ENCODE data around the gene THRSP. TPM values are rescaled to one million over a fixed set of nuclear protein-coding genes. Genes with fewer than 3 reads are reported as not detected.

The THRSP gene
- total RNA-seq, 1 donor from 2014 or later = not detected

DNA sequence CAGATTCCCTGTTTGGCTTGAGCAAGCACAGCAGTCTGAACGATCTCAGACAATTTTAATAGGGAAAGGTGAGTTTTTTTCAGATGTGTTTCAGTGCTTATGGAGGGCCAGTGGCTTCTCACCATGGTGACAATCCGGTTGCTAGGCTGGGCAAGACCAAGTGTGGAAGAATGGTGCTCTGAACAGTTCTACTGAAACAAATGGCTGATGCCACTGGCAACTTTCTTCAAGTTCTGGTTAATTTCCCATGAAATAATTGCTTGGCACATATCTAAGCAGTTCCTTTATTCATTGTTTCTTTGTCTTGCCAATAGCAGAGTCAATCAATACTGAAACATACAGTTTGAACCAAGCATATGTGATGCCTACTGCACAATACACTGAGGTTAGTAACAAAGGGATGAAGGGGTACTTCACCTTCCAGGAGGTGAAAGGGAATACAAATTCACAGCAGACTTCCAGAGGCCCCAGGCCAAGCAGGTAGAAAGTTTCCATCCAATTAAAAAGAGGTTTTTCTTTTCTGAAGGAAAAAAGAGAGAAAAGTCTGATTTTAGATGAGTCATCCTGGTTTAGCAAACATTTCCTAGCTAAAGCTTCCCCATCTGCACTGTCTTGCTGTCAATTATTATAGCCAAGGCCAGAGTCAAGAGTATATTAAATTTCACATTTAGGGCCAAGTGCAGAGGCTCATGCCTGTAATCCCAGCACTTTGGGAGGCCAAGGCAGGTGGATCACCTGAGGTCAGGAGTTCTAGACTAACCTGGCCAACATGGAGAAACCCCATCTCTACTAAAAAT is 37.2 kb downstream of the THRSP start:
- Mint-ChIP-seq H3K27ac (ENCODE audit: unreplicated experiment) (peak overlapping the region; percentile 23), H3K36me3 (ENCODE audit: low read depth) (peaks cover 6% of the 10 kb centered on the region), H3K4me3 (ENCODE audit: unreplicated experiment) (no peak overlapping the region), H3K27me3 (ENCODE audit: low read depth) (no peaks in the 10 kb centered on the region), H3K4me1 (ENCODE audit: low read depth) (peaks cover 17% of the 10 kb centered on the region), H3K9me3 (ENCODE audit: low read depth) (no peaks in the 10 kb centered on the region)
- DNase-seq (ENCODE audit: low spot score) = no peak
- TF ChIP-seq, protein P1, sequence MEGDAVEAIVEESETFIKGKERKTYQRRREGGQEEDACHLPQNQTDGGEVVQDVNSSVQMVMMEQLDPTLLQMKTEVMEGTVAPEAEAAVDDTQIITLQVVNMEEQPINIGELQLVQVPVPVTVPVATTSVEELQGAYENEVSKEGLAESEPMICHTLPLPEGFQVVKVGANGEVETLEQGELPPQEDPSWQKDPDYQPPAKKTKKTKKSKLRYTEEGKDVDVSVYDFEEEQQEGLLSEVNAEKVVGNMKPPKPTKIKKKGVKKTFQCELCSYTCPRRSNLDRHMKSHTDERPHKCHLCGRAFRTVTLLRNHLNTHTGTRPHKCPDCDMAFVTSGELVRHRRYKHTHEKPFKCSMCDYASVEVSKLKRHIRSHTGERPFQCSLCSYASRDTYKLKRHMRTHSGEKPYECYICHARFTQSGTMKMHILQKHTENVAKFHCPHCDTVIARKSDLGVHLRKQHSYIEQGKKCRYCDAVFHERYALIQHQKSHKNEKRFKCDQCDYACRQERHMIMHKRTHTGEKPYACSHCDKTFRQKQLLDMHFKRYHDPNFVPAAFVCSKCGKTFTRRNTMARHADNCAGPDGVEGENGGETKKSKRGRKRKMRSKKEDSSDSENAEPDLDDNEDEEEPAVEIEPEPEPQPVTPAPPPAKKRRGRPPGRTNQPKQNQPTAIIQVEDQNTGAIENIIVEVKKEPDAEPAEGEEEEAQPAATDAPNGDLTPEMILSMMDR (IDR thresholded peaks at IDR 0.05) = no peak

DNA sequence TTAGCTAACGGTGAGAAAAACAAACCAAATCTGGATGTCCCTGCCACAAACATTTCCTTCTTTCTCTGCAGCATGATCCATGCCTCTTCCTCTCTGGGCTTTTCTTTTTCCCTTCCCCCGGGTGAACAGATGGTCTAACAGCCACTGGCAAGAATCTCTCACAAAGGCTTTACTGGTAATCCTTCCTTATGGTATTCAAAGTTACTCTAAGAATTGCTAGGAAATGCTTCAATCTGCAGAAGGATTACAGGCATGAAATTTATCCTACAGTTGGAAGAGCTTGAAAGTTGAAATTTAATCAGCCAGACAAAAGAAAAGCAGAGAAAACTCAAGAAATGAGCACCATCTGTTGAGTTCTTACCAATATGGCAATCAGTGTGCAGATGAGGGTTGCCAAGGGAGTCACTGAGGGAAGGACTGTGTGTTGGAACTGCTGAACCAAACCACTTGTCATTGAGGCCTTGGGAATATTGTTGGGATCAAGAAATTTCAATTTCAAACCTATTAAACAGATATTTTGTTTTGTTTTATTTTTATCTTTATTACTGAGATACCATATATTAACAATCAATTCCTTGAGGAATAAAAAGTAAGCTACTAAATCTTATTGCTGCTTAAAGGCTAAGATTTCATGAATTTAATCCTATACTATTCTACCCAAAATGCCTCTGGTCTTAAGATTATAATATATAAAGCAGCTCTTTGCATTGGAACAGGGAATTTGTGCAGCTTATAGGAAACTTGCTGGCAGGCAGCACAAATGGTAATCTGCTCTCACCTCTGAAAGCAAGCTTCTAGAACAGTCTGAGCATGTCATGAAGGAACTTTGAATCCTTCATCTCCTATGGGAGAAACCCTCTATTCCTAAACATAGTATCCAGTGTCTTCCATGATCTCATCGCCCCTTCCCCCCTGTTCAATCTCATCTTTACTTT is 45.7 kb downstream of the THRSP start:
- Mint-ChIP-seq H3K4me1 (ENCODE audit: low read depth) (peaks cover 7% of the 10 kb centered on the region), H3K27me3 (ENCODE audit: low read depth) (no peaks in the 10 kb centered on the region), H3K36me3 (ENCODE audit: low read depth) (peaks cover 15% of the 10 kb centered on the region), H3K27ac (ENCODE audit: unreplicated experiment) (no peak overlapping the region), H3K9me3 (ENCODE audit: low read depth) (no peaks in the 10 kb centered on the region), H3K4me3 (ENCODE audit: unreplicated experiment) (no peak overlapping the region)
- TF ChIP-seq, protein P1 (IDR thresholded peaks at IDR 0.05) = no peak
- no peak for DNase-seq (ENCODE audit: low spot score)

DNA sequence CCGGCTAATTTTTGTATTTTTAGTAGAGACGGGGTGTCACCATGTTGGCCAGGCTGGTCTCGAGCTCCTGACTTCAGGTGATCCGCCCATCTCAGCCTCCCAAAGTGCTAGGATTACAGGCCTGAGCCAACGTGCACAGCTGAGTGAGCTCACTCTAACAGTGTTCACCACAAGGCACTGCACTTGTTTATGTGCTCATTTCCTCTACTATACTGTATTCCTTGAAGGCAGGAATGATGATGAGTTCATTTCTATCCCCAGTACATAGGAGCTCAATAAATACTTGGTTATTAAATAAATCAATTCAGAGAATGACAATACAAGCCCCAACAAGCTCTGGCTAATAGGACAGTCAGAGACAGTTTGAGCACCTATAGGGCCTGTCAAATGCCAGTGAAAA is 46.7 kb downstream of the THRSP start:
- Mint-ChIP-seq H3K9me3 (ENCODE audit: low read depth) (no peaks in the 10 kb centered on the region), H3K4me3 (ENCODE audit: unreplicated experiment) (no peak overlapping the region), H3K36me3 (ENCODE audit: low read depth) (peaks cover 15% of the 10 kb centered on the region), H3K27ac (ENCODE audit: unreplicated experiment) (no peak overlapping the region), H3K27me3 (ENCODE audit: low read depth) (no peaks in the 10 kb centered on the region), H3K4me1 (ENCODE audit: low read depth) (no peaks in the 10 kb centered on the region)
- no peak for DNase-seq (ENCODE audit: low spot score)
- TF ChIP-seq, protein P1 (IDR thresholded peaks at IDR 0.05) = no peak

DNA sequence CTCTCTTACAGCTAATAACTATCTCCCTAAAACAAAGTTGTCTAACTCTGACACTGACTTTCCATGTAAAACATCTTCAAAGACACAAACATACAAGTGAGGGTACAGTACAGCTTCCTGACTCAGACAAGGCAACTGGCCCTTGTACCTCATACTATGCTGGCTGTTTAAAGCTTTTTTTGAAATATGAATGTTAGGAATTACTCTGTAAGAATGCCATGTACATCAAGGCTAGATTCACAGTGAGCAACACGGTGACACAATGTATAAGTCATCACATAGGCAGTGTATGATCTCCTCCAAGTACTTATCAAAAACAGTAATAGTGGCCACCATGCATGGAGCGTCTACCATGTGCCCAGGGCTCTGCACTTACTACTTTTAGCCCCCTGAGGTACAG is 47.2 kb downstream of the THRSP start:
- Mint-ChIP-seq H3K27me3 (ENCODE audit: low read depth) (no peaks in the 10 kb centered on the region), H3K36me3 (ENCODE audit: low read depth) (peaks cover 15% of the 10 kb centered on the region), H3K27ac (ENCODE audit: unreplicated experiment) (no peak overlapping the region), H3K4me1 (ENCODE audit: low read depth) (no peaks in the 10 kb centered on the region), H3K4me3 (ENCODE audit: unreplicated experiment) (no peak overlapping the region), H3K9me3 (ENCODE audit: low read depth) (no peaks in the 10 kb centered on the region)
- TF ChIP-seq, protein P1 (IDR thresholded peaks at IDR 0.05) = no peak
- no peak for DNase-seq (ENCODE audit: low spot score)

DNA sequence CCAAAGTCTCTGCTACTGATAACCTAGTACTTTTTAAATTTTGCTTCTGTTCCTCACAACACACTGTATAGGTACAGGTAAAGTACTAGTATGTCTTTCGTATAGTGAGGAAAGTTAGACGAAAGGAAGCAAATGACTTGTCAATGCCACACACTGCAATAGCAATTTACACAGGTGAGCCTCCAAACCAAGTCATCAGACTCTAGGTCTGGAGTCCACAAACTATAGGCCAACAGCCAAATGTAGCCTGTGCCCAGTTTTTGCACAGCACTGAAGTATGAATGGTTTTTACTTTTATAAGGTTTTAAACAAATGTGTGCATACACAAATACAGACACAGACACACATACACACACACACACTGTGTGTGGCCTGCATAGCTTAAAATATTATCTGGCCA is 47.6 kb downstream of the THRSP start:
- no peak for DNase-seq (ENCODE audit: low spot score)
- no peaks in the 10 kb centered on the region for H3K4me1 Mint-ChIP-seq (ENCODE audit: low read depth)
- TF ChIP-seq, protein P1 (IDR thresholded peaks at IDR 0.05) = no peak
- H3K27me3 Mint-ChIP-seq (ENCODE audit: low read depth) = no peaks in the 10 kb centered on the region
- peaks cover 15% of the 10 kb centered on the region for H3K36me3 Mint-ChIP-seq (ENCODE audit: low read depth)
- no peaks in the 10 kb centered on the region for H3K9me3 Mint-ChIP-seq (ENCODE audit: low read depth)
- no peak overlapping the region for H3K4me3 Mint-ChIP-seq (ENCODE audit: unreplicated experiment)
- no peak overlapping the region for H3K27ac Mint-ChIP-seq (ENCODE audit: unreplicated experiment)
